ENCODE results near the gene NHLRC2. TPM values are rescaled to one million over a fixed set of nuclear protein-coding genes. Genes with fewer than 3 reads are reported as not detected.

Gene NHLRC2
- total RNA-seq, 1 experiment from 2014 or later: 30.8 TPM

DNA sequence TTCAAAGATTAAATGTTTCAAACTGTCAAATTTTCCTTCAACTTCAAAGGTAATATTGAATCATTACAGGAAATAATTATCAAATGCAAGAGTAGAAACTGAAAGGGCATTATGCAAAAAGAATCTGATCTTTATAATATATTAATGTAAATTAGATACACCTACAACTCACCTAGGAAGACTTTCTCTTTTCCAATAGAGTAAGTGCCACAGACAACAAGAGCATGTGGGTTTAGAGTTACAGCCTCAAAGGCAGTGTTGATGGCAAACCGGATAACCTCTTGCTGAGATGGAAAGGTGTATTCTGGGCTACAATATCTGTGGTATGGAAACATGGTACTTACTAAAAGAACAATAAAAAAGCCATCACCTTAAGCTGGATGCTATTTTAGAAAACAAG, 12.3 kb upstream of the NHLRC2 start:
- no peak for DNase-seq
- CTCF ChIA-PET: no interaction called here
- Histone ChIP-seq H3K27me3 (replicated peaks; ENCODE audit: control insufficient read depth, insufficient read depth, low read length) (no peaks in the 10 kb centered on the region), H3K36me3 (ENCODE audit: control insufficient read depth, insufficient read depth, low read length) (no peaks in the 10 kb centered on the region; the same call in 1 of the 2 replicates), H3K4me3 (ENCODE audit: low read depth, low read length) (no peak overlapping the region), H3K9me3 (no peaks in the 10 kb centered on the region), H3K4me1 (no peaks in the 10 kb centered on the region)
- Mint-ChIP-seq H3K4me3 (ENCODE audit: unreplicated experiment) (no peak overlapping the region), H3K4me1 (ENCODE audit: low read depth, unreplicated experiment) (no peaks in the 10 kb centered on the region), H3K27me3 (ENCODE audit: insufficient read depth, unreplicated experiment) (no peaks in the 10 kb centered on the region), H3K27ac (ENCODE audit: unreplicated experiment) (no peak overlapping the region), H3K36me3 (ENCODE audit: insufficient read depth, unreplicated experiment) (peaks cover 26% of the 10 kb centered on the region), H3K9me3 (ENCODE audit: unreplicated experiment) (no peaks in the 10 kb centered on the region)
- TF ChIP-seq, protein P1, sequence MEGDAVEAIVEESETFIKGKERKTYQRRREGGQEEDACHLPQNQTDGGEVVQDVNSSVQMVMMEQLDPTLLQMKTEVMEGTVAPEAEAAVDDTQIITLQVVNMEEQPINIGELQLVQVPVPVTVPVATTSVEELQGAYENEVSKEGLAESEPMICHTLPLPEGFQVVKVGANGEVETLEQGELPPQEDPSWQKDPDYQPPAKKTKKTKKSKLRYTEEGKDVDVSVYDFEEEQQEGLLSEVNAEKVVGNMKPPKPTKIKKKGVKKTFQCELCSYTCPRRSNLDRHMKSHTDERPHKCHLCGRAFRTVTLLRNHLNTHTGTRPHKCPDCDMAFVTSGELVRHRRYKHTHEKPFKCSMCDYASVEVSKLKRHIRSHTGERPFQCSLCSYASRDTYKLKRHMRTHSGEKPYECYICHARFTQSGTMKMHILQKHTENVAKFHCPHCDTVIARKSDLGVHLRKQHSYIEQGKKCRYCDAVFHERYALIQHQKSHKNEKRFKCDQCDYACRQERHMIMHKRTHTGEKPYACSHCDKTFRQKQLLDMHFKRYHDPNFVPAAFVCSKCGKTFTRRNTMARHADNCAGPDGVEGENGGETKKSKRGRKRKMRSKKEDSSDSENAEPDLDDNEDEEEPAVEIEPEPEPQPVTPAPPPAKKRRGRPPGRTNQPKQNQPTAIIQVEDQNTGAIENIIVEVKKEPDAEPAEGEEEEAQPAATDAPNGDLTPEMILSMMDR (IDR thresholded peaks at IDR 0.05; ENCODE audit: insufficient read depth in 1 of 2, low read depth in 1 of 2, low read length in 1 of 2, severe bottlenecking in 1 of 2, unreplicated experiment in 1 of 2): no peak
- intact Hi-C loops (cut with micrococcal nuclease; ENCODE audit: unreplicated experiment): no loop called here
- BruUV-seq (replicated peaks): no TSS peak
- POLR2A ChIA-PET: no interaction called here

DNA sequence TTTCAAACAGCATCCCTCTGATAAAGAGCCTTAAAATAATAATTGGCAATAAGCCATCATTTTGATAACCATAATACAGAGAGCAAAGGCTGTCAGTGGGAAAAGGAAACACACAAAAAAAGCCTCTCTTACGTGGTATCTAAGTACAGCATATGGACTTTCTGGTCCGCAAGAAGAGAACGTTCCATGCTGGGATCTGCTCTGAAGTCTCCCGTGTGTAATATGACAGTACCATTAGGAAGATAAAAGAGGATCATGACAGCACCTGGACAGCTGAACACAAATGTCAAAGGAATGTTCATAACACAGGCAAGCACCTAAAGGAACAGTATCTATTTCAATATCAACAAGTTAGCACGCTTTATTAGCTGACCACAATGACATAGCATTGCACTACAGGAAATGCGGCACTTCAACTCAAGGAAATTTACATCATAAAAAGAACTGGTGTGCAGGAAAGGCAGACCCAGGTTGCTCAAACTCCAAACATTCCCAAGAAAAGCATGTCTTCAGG, 10.4 kb upstream of the NHLRC2 start:
- H3K27ac Mint-ChIP-seq (ENCODE audit: unreplicated experiment): no peak overlapping the region
- Histone ChIP-seq H3K9me3 (no peaks in the 10 kb centered on the region), H3K4me3 (ENCODE audit: low read depth, low read length) (no peak overlapping the region), H3K4me1 (no peaks in the 10 kb centered on the region), H3K36me3 (ENCODE audit: control insufficient read depth, insufficient read depth, low read length) (no peaks in the 10 kb centered on the region; the same call in 1 of the 2 replicates), H3K27me3 (replicated peaks; ENCODE audit: control insufficient read depth, insufficient read depth, low read length) (no peaks in the 10 kb centered on the region)
- H3K4me3 Mint-ChIP-seq (ENCODE audit: unreplicated experiment): no peak overlapping the region
- no peaks in the 10 kb centered on the region for H3K9me3 Mint-ChIP-seq (ENCODE audit: unreplicated experiment)
- peaks cover 26% of the 10 kb centered on the region for H3K36me3 Mint-ChIP-seq (ENCODE audit: insufficient read depth, unreplicated experiment)
- intact Hi-C loops (cut with micrococcal nuclease; ENCODE audit: unreplicated experiment): no loop called here
- BruUV-seq (replicated peaks): no TSS peak
- TF ChIP-seq, protein P1 (IDR thresholded peaks at IDR 0.05; ENCODE audit: insufficient read depth in 1 of 2, low read depth in 1 of 2, low read length in 1 of 2, severe bottlenecking in 1 of 2, unreplicated experiment in 1 of 2): no peak
- POLR2A ChIA-PET: no interaction called here
- no peaks in the 10 kb centered on the region for H3K4me1 Mint-ChIP-seq (ENCODE audit: low read depth, unreplicated experiment)
- no peaks in the 10 kb centered on the region for H3K27me3 Mint-ChIP-seq (ENCODE audit: insufficient read depth, unreplicated experiment)
- CTCF ChIA-PET: no interaction called here
- no peak for DNase-seq

DNA sequence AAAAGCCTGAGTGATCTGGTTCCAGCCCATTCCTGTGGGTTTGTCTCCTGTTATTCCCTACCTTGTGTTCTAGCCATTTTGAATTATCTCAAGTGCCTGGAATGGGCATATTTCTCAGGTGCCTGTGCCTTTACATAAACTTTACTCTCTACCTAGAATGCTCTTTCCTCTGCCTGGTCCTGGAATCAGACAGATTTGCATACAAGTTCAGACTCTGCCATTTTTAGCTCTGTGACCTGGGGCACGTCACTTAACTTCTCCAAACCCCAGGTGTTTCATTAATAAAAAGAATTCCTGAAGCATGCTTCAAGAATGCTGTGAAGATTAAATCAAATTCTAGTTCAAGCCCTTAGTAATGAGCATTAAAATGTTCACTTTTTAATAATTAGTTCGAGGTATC, 8.4 kb upstream of the NHLRC2 start:
- H3K27me3 Mint-ChIP-seq (ENCODE audit: insufficient read depth, unreplicated experiment): no peaks in the 10 kb centered on the region
- no peak overlapping the region for H3K4me3 Mint-ChIP-seq (ENCODE audit: unreplicated experiment)
- TF ChIP-seq, protein P1 (IDR thresholded peaks at IDR 0.05; ENCODE audit: insufficient read depth in 1 of 2, low read depth in 1 of 2, low read length in 1 of 2, severe bottlenecking in 1 of 2, unreplicated experiment in 1 of 2): no peak
- no TSS peak for BruUV-seq (replicated peaks)
- no peaks in the 10 kb centered on the region for H3K4me1 Mint-ChIP-seq (ENCODE audit: low read depth, unreplicated experiment)
- no peak for DNase-seq
- POLR2A ChIA-PET: no interaction called here
- H3K36me3 Mint-ChIP-seq (ENCODE audit: insufficient read depth, unreplicated experiment): peaks cover 14% of the 10 kb centered on the region
- Histone ChIP-seq H3K4me3 (ENCODE audit: low read depth, low read length) (no peak overlapping the region), H3K4me1 (no peaks in the 10 kb centered on the region), H3K27me3 (replicated peaks; ENCODE audit: control insufficient read depth, insufficient read depth, low read length) (no peaks in the 10 kb centered on the region), H3K9me3 (no peaks in the 10 kb centered on the region), H3K36me3 (ENCODE audit: control insufficient read depth, insufficient read depth, low read length) (no peaks in the 10 kb centered on the region)
- no peak overlapping the region for H3K27ac Mint-ChIP-seq (ENCODE audit: unreplicated experiment)
- H3K9me3 Mint-ChIP-seq (ENCODE audit: unreplicated experiment): no peaks in the 10 kb centered on the region
- CTCF ChIA-PET: no interaction called here
- intact Hi-C loops (cut with micrococcal nuclease; ENCODE audit: unreplicated experiment): no loop called here

All from Caco-2 (cell line).